Keratinocyte (primary cell): ENCODE data around the gene IGFBP6. TPM values are rescaled to one million over a fixed set of nuclear protein-coding genes. Genes with fewer than 3 reads are reported as not detected.

Experiments used
- DNase-seq: peaks from one replicate; pipeline ENCODE4 v3.0.0-alpha.2; 2011; ENCODE audit warnings: low read depth, missing footprints, low spot score
- FAIRE-seq: peaks from 2 replicates; lab custom pipeline; 2011; peaks lifted over from hg19 to GRCh38; lab: Jason Lieb, UNC
- H2AFZ ChIP-seq: 2 replicates; pipeline ENCODE4 v1.6.0; 2012; ENCODE audit warnings: low read length, control low read depth, inconsistent platforms; ENCODE audit not compliant: control insufficient read depth
- H3K27ac ChIP-seq: 2 replicates; pipeline ENCODE4 v1.5.1; 2011; ENCODE audit warnings: low read length; ENCODE audit not compliant: control insufficient read depth, insufficient read depth
- H3K27me3 ChIP-seq: 3 replicates; pipeline ENCODE4 v1.6.0; 2011; ENCODE audit warnings: low read length; ENCODE audit not compliant: control insufficient read depth, insufficient read depth; ENCODE audit errors: extremely low read depth
- H3K36me3 ChIP-seq, 2 experiments: 2 replicates in 1 of 2; 3 replicates in 1 of 2; pipeline ENCODE4 v1.5.1; 2011; ENCODE audit warnings: low read length in 2 of 2, mild to moderate bottlenecking in 1 of 2; ENCODE audit not compliant: control insufficient read depth in 2 of 2, insufficient read depth in 2 of 2; ENCODE audit errors: extremely low read depth in 1 of 2
- H3K4me1 ChIP-seq: 3 replicates; pipeline ENCODE4 v1.5.1; 2011; ENCODE audit warnings: low read length; ENCODE audit not compliant: control insufficient read depth, insufficient read depth; ENCODE audit errors: extremely low read depth
- H3K4me2 ChIP-seq: 3 replicates; pipeline ENCODE4 v1.6.0; 2011; ENCODE audit warnings: low read depth, low read length; ENCODE audit not compliant: control insufficient read depth, insufficient read depth; ENCODE audit errors: extremely low read depth
- H3K4me3 ChIP-seq, 3 experiments: fragments of 200-600 bp in 1 of 3; sonication (generic) in 1 of 3; 2 replicates in 2 of 3; 3 replicates in 1 of 3; pipeline ENCODE4 v1.5.1; 2011 to 2016; ENCODE audit warnings: low read length in 3 of 3, mild to moderate bottlenecking in 3 of 3, control low read depth in 2 of 3, inconsistent platforms in 1 of 3, low read depth in 1 of 3, mixed read lengths in 1 of 3, mixed run types in 1 of 3, moderate library complexity in 1 of 3; ENCODE audit not compliant: control insufficient read depth in 2 of 3, insufficient read depth in 2 of 3; ENCODE audit errors: extremely low read depth in 1 of 3
- H3K79me2 ChIP-seq: 2 replicates; pipeline ENCODE4 v1.6.0; 2012; ENCODE audit warnings: low read length; ENCODE audit not compliant: control insufficient read depth, insufficient read depth
- H3K9ac ChIP-seq: 3 replicates; pipeline ENCODE4 v1.6.0; 2011; ENCODE audit warnings: low read length; ENCODE audit not compliant: control insufficient read depth, insufficient read depth; ENCODE audit errors: extremely low read depth
- H3K9me1 ChIP-seq: 3 replicates; pipeline ENCODE4 v1.6.0; 2011; ENCODE audit warnings: low read length; ENCODE audit not compliant: control insufficient read depth, insufficient read depth; ENCODE audit errors: extremely low read depth
- H3K9me3 ChIP-seq: 2 replicates; pipeline ENCODE4 v1.5.1; 2012; ENCODE audit warnings: low read depth, low read length; ENCODE audit not compliant: control insufficient read depth
- H4K20me1 ChIP-seq: 3 replicates; pipeline ENCODE4 v1.6.0; 2011; ENCODE audit warnings: low read length; ENCODE audit not compliant: control insufficient read depth, insufficient read depth; ENCODE audit errors: extremely low read depth
- EZH2 ChIP-seq: IDR thresholded peaks from one replicate; pipeline ENCODE4 v1.6.1; 2012; ENCODE audit warnings: inconsistent platforms, mild to moderate bottlenecking, low read length, moderate library complexity
- dilution Hi-C: fragments of 300-500 bp; cut with MboI; formaldehyde crosslinking; loops from one replicate; pipeline ENCODE4 v1.7.0; 2020; ENCODE audit warnings: low sequenced_read_pairs; ENCODE audit not compliant: extremely low pct_ligation_motif_present
- polyA plus RNA-seq, 5 experiments: library from polyadenylated mRNA; depleted of rRNA in 3 of 5; stranded (reverse) in 3 of 5; stranded (forward) in 1 of 5; unstranded in 1 of 5; fragments of >200 nt; gene quantifications; 1 replicate in 1 of 5; 2 replicates in 3 of 5; 3 replicates in 1 of 5; pipeline versions ENCODE4 v1.2.1 to v1.2.3, GENCODE V29; 2011 to 2012; ENCODE audit warnings: missing spikeins in 2 of 5, low read depth in 1 of 5, low replicate concordance in 1 of 5
- TF ChIP-seq, protein P1 (sequence below), 3 experiments: IDR thresholded peaks in 1 of 3; conservative IDR thresholded peaks in 1 of 3; optimal IDR thresholded peaks in 1 of 3; 2 replicates in 2 of 3; 3 replicates in 1 of 3; pipeline versions ENCODE3 to v1.5.1; 2011; ENCODE audit warnings: low read length in 3 of 3, mild to moderate bottlenecking in 3 of 3, moderate library complexity in 2 of 3, control low read depth in 1 of 3, inconsistent platforms in 1 of 3; ENCODE audit not compliant: insufficient read depth in 2 of 3; ENCODE audit errors: extremely low read depth in 1 of 3

IGFBP6 gene
- polyA plus RNA-seq, 1 donor (not counting 4 experiments of a cell fraction or from before 2014, with no cell fraction given) = 30.1 TPM

DNA sequence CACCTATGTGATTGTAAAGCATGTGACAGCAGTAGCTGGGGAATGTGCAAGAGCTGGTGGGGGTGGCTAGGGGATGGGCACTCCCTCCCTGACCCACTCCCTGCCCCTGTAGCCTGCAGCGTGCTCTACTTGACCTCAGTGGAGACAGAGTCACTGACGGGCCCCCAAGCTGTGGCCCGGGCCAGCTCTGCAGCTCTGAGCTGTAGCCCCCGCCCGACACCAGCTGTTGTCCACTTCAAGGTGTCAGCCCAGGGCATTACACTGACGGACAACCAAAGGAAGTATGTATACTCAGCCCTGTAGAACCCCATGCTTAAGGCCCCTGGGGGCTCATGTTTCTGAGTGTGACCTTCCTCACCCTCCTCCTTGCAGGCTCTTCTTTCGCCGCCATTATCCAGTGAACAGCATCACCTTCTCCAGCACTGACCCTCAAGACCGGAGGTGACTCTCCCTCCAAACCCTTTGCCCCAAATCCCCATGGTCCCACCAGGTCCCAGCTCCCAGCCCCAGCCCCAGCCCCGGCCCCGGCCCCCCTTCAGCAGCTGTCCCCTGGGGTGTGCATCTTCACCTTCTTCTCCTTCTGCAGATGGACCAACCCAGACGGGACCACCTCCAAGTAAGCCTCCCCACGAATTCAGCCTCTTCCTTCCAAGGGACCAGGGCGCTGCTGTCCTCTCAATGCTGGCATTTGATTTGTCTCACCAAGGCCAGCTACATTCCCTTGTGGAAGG, 34.3 kb upstream of the IGFBP6 start:
- H3K9me3 ChIP-seq = no peaks in the 10 kb centered on the region
- no peak overlapping the region for H3K4me3 ChIP-seq
- dilution Hi-C loops = no loop called here
- no peaks in the 10 kb centered on the region for H3K79me2 ChIP-seq
- H3K36me3 ChIP-seq = peaks cover 18 to 22% of the 10 kb centered on the region in 2 experiments
- H2AFZ ChIP-seq = no peak overlapping the region
- TF ChIP-seq EZH2 = no peak
- TF ChIP-seq, protein P1, sequence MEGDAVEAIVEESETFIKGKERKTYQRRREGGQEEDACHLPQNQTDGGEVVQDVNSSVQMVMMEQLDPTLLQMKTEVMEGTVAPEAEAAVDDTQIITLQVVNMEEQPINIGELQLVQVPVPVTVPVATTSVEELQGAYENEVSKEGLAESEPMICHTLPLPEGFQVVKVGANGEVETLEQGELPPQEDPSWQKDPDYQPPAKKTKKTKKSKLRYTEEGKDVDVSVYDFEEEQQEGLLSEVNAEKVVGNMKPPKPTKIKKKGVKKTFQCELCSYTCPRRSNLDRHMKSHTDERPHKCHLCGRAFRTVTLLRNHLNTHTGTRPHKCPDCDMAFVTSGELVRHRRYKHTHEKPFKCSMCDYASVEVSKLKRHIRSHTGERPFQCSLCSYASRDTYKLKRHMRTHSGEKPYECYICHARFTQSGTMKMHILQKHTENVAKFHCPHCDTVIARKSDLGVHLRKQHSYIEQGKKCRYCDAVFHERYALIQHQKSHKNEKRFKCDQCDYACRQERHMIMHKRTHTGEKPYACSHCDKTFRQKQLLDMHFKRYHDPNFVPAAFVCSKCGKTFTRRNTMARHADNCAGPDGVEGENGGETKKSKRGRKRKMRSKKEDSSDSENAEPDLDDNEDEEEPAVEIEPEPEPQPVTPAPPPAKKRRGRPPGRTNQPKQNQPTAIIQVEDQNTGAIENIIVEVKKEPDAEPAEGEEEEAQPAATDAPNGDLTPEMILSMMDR (optimal IDR thresholded peaks at IDR 0.05 in 1 of 3, IDR thresholded peaks at IDR 0.05 in 1 of 3, conservative IDR thresholded peaks at IDR 0.05 in 1 of 3; ENCODE audit: extremely low read depth in 1 of 3, insufficient read depth in 2 of 3, low read length in 3 of 3) = no peak
- DNase-seq (no peak), FAIRE-seq (no peak)
- peaks cover 5% of the 10 kb centered on the region for H4K20me1 ChIP-seq
- no peak overlapping the region for H3K27ac ChIP-seq
- no peaks in the 10 kb centered on the region for H3K27me3 ChIP-seq
- no peaks in the 10 kb centered on the region for H3K9me1 ChIP-seq
- no peak overlapping the region for H3K4me2 ChIP-seq
- H3K4me1 ChIP-seq = peaks cover 6% of the 10 kb centered on the region
- H3K9ac ChIP-seq = no peak overlapping the region

DNA sequence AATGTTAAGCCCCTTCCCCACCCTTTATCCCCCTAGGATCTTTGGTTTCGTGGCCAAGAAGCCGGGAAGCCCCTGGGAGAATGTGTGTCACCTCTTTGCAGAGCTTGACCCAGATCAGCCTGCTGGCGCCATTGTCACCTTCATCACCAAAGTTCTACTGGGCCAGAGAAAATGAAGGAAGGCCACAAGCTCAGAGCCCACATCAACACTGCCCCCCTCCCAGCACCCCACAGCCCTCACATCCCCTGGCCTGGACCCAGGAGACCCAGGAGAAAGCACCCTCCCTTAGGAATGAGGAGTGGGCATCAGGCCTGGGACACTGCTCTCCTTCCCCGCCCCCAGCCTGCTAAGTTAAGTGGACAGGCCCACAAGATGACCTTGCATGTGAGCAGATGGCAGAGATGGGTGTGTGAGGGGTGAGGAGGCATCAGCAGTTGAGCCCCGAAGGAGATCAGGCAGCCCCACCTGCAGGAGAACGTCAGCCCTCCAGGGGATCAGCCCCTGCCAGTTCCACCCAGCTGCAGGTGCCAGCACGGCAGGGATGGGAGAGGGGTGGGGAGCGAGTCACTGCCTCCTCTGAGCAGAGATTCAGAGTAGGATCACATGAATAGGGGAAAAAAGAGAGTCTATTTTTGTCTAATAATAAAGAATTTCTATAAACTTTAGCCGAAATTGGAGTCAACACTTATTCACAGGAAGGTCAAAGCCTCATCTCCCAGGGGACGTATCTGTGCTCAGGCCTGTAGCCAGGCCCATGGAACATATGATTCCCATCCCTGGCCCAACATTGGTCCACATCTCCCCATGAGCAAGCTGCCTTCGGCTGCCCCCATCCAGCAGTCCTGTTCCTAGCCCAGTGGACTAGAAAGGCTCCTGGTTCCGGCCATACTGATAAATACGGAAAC, 33.5 kb upstream of the IGFBP6 start:
- H3K79me2 ChIP-seq = no peaks in the 10 kb centered on the region
- no peaks in the 10 kb centered on the region for H3K27me3 ChIP-seq
- H3K9me3 ChIP-seq = no peaks in the 10 kb centered on the region
- no peak overlapping the region for H3K27ac ChIP-seq
- H4K20me1 ChIP-seq = peaks cover 5% of the 10 kb centered on the region
- peaks cover 11% of the 10 kb centered on the region for H3K4me1 ChIP-seq
- no peak overlapping the region for H3K4me2 ChIP-seq
- H3K9me1 ChIP-seq = no peaks in the 10 kb centered on the region
- DNase-seq (no peak), FAIRE-seq (no peak)
- TF ChIP-seq, protein P1 (optimal IDR thresholded peaks at IDR 0.05 in 1 of 3, IDR thresholded peaks at IDR 0.05 in 1 of 3, conservative IDR thresholded peaks at IDR 0.05 in 1 of 3; ENCODE audit: extremely low read depth in 1 of 3, insufficient read depth in 2 of 3, low read length in 3 of 3) = no peak
- TF ChIP-seq EZH2 = no peak
- dilution Hi-C loops = no loop called here
- no peak overlapping the region for H3K9ac ChIP-seq
- H3K36me3 ChIP-seq = peaks cover 19 to 22% of the 10 kb centered on the region in 2 experiments
- H3K4me3 ChIP-seq = no peak overlapping the region
- no peak overlapping the region for H2AFZ ChIP-seq
